ELF-1 (cell line): Measurements from ENCODE around the gene GPR156.
A peak's percentile ranks its signal among the peaks of the same experiment; 100 is the strongest.
"Not testable (repeated sequence)": the region's sequence is repeated elsewhere in the genome, so short reads cannot be mapped to it uniquely, and the experiment has no call there.

Experiments
- DNase-seq: peaks from one replicate; pipeline ENCODE4 v3.0.0-alpha.2; 2016; ENCODE audit warnings: low read depth, low spot score

The GPR156 gene

DNA sequence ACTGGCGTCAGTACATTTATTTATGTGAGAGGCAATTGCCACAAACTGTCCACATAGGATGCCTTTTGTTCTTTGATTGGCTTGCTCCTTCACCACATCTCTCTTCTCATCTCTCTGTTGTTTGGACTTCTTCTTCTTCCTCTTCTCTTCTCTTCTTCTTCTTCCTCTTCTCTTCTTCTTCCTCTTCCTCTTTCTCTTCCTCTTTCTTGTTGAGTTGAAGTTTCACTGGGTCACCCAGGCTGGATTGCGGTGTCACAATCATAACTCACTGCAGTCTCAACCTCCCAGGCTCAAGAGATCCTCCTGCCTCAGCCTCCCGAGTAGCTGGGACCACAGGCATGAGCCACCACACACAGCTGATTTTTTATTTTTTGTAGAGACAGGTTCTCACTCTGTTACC lies 123.1 kb downstream of the GPR156 start:
- DNase-seq = no peak

DNA sequence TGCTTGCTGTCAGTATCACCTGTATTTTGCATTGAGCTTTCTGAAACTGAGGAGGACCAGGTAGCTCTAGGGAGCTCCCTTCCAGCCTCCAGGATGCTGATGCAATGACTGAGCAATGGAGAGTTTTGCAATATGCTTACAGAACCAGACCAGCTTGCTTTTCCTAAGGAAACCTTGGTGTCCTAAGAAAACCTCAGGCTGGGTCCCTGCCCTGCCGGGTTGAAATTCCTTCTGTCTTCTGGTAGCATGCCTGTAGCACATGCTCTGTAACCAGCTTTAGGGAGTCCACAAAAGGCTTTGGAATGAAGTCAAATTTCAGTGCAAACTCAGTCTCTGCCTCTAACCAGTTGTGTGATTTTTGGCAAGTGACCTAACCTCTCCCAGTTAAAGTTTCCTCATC lies 125.0 kb downstream of the GPR156 start:
- DNase-seq = peak; percentile 81

DNA sequence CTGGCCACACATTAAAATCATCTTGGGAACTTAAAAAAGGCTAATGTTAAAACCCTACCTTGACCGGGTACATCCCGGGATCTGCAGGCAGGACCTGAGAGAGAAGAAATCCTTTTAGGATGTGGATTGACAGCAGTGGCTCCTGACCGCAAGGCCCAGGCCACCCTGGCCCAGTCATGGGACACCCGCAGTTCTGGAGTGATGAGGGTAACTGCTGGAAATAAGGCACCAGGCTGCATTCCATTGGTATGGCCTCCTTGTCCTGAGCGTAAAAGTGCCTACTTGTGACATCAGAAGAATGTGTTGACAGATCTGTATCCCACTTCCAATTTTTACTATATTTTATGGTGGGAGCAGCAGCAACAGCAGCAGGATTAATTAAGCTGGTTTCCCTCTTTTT lies 127.3 kb downstream of the GPR156 start:
- no peak for DNase-seq

DNA sequence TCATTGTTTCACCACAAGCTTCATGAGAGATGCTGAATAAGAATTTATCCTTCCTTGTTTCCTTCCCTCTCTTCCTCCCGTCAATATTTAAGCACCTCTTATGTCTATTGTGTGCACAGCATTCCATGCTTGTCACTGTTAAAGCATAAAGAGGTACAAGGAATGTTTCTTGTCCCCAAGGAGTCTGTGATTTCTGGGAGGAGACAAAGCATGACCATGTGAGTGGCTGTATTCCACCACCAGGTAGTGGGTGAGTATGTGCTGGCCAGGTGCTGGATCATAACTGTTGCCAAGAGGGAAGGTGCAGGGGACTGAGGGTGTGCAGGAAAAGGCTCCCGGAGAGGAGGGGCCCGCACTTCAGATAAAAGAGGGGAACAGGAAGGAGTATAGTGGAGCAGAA lies 127.9 kb downstream of the GPR156 start:
- DNase-seq = no peak

DNA sequence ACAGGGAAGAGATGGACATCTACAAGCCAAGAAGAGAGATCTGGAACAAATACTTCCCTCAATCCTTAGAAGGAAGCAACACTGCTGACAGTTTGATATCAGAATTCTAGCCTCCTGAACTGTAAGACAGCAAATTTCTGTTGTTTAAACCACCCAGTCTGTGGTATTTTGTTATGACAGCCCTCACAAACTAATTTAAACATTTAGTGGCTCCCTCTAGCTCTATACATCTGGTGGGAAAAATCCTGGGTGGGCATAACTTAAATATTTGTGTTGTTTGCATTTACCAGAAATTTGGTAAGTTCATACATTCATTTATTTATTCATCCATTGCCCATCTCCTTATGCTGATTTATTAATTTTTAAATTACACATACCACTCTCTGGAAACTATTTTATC lies 128.3 kb downstream of the GPR156 start:
- no peak for DNase-seq

DNA sequence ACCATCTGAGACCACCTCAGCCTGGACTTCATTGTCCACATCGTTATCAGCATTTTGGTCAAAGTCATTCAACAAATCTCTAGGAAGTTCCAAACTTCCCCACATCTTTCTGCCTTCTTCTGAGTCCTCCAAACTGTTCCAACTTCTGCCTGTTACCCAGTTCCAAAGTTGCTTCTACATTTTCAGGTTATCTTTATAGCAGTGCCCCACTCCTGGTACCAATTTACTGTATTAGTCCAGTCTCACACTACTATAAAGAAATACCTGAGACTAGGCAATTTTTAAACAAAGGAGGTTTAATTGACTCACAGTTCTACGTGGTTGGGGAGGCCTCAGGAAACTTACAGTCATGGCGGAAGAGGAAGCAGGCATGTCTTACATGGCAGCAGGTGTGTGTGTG lies 129.3 kb downstream of the GPR156 start:
- not testable (repeated sequence) for DNase-seq

DNA sequence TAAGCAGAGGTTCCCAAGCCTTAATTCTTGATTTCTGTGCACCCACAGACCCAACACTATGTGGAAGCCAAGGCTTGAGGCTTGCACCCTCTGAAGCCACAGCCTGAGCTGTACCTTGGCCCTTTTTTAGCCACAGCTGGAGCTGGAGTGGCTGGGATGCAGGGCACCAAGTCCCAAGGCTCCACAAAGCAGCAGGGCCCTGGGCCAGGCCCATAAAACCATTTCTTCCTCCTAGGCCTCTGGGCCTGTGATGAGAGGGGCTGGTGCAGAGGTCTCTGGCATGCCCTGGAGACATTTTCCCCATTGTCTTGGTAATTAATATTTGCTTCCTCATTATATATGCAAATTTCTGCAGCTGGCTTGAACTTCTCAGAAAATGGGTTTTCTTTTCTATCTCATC lies 129.9 kb downstream of the GPR156 start:
- no peak for DNase-seq

DNA sequence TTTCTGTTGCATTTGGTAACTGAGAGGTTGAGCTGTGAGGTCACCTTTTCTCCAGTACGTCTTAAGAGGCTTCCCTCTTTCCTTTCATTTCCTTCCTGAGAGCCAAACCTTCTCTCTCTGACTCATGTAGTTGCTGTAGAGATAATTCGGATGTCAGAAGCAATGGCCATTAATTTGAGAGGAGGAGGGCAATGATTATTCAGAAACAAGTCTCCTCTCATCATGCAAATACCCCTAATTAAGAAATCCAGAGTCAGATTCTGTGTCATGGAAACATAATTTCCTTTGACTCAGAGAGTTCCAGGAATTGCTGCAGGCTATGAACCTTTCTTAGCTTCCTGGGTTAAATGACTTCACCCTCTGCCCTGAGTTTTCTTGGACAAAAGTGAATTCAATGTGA lies 131.7 kb downstream of the GPR156 start:
- no peak for DNase-seq

DNA sequence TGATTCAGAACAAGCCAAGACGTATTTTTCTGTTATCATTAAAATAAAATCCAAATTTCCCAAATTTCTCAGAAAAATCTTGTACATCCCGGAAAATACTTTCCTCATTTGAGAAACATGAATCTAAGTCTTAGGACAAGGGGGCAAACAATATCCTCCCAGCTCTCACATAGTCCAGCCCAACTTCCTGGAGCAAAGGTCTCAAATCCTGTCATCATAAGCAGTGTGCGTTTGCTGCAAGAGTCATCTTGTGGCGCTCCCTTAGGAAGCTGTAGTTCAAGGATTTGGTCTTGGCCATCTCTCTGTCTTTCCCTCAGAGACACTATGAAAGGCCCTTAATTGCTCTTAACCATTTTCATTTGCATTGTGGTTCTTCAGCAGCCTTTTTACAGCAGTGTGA lies 133.2 kb downstream of the GPR156 start:
- no peak for DNase-seq

DNA sequence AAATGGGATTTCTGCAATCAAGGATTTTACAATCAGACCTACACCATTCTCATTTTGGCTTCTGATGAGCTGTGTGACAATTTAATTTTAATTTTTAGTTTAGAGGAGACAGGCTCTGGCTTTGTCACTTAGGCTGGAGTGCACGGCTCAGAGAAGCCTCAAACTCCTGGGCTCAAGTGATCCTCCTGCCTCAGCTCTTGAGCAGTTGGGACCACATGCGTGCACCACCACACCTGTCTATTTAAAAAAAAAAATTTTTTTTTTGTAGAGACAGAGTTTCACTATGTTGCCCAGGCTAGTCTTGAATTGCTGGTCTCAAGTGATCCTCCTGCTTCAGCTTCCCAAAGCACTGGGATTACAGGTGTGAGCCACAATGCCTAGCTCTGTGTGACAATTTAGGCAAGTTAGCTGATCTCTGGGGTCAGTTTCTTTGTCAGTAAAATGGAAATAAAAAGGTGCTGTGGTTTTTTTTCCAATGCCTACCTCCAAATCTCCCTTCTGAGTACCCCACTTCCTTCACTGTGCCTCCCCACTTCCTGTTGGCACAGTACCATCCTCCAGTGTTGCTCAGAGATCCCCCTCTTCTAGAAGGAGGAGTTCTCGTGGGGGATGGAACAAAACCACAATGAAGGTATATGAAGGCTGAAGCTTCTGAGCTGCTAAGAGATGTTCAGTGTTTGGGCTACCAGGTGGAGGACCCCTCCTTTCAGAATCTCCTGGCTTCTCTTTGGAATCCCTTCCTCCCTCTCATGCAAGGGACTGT lies 136.7 kb downstream of the GPR156 start:
- no peak for DNase-seq

DNA sequence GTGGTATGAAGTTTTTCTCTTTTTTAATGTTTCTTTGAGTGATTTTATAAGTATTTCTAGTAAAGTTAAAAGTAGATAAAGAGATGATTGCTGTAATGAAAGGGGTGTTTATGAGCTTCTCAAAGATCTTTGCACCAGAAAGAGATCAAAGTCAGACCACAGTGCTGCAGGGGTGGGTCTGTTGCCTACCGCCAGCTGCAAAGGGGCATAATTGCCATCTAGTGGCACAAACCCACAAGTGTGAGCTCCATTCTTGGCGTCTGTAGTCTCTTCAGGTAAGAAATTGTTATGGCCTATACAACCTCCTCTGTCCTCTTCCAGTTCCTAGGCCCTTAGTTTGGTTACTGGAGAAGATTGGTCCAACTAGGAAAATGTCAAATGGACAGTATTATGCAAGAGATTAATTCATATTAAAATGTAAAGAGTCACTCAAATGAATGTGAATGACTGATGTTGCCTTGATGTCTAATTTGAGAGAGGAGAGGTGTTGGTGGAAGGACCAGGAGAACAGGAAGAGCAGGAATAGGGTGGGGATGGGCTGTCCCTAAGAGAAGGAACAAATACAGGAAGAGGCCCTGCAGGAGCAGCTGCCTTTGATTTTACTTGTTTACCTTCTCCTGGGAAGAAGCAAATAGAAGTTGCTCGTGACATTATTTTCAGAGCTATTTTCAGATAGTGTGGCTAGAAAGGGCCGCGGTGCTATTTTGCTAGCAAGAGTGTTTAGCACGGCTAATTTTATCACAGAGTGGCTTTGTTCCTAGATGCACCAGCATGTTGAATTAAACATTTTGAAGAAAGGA lies 137.8 kb downstream of the GPR156 start:
- DNase-seq = peak; percentile 70

DNA sequence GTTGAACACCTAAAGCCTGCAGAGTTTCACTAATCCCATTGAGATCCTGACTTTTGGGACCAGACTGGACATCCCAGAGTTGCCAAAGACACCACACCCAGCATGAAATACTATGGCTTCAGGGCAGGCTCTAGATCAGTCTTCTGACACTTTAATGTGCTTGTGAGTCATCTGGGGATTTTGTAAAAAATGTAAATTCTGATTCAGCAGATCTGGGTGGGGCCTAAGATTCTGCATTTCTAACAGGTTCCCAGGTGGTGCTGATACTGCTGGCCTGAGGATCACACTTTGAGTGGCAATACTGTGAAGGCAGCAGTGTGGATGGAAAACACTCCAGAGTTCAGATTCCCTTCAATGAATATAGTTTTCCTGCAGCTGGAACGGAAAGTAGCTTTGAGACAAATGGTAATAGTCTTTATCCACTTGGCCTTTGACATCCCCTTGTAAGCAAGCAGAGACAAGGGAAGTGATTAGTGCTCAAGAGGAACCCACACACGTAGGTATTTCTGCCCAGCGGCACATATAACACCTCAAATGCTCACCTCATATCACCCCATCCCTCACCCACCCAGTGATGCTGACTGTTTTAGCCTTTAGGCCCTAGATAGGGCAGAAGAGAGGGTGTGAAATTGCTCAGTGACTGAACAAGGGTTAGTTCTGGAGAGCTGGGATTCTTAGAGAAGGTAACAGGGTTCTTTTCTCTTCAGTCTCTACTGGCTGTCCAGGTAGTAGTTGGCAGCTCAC lies 139.3 kb downstream of the GPR156 start:
- DNase-seq = peak; percentile 27

DNA sequence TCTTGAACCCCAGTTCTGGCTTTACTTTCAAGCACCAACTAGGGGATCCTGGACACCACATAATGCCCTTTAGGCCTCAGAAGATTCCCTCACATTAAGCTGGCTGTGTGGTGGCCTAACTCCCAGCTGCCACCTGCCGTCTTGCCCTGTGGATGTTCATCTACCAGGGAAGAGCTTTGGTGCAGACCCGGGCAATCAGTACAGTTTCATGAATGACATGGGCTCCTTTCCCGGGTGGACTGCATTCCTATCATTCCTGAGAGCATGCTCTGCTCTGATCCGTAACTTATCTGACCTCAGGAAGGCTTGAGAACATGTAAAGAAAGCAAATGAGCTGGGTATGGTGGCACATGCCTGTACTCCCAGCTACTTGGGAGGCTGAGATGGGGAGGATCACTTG lies 140.8 kb downstream of the GPR156 start:
- peak; percentile 69 for DNase-seq

DNA sequence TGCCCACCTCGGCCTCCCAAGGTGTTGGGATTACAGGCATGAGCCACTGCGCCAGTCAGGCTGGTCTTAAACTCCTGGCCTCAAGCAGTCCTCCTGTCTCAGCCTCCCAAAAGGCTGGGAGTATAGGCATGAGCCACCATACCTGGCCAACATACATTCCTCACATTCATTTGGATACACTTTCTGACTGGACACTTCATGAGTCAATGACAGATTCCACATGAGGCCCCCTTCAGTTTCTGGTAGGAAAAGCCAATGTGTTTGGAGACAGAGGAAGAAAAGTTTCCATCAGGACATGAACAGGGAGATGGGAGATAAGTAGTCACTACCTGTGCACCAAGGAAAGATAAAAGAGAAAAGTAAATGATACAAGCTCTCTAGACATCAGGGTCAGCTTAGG lies 141.3 kb downstream of the GPR156 start:
- no peak for DNase-seq

DNA sequence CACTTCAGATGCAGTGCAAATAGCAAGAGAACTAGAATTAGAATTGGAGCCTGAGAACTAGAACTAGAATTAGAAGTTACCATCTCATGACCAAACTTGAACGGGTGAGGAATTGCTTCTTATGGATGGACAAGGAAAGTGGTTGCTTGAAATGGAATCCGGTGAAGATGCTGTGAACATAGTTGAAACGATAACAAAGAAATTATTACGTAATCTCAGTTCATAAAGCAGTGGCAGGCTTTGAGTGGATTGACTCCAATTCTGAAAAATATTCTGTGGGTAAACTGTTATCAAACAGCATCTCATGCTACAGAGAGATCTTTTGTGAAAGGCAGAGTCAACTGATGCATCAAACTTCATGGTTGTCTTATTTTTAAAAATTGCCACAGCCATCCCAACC lies 142.8 kb downstream of the GPR156 start:
- DNase-seq = no peak

DNA sequence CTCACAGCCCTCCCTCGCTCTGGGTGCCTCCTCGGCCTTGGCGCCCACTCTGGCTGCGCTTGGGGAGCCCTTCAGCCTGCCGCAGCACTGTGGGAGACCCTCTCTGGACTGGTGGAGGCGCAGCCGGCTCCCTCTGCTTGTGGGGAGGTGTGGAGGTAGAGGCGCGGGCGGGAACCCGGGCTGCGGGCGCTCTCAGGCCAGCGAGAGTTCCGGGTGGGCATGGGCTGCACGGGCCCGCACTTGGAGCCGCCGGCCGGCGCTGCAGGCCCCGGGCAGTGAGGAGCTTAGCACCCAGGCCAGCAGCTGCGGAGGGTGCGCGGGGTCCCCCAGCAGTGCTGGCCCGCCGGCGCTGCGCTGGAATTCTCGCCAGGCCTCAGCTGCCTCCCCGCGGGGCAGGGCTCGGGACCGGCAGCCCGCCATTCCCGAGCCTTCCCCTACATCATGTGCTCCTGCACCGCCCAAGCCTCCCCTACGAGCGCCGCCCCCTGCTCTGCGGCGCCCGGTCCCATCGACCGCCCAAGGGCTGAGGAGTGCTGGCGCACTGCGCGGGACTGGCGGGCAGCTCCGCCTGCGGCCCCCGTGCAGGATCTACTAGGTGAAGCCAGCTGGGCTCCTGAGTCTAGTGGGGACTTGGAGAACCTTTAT lies 144.8 kb downstream of the GPR156 start:
- DNase-seq = no peak

DNA sequence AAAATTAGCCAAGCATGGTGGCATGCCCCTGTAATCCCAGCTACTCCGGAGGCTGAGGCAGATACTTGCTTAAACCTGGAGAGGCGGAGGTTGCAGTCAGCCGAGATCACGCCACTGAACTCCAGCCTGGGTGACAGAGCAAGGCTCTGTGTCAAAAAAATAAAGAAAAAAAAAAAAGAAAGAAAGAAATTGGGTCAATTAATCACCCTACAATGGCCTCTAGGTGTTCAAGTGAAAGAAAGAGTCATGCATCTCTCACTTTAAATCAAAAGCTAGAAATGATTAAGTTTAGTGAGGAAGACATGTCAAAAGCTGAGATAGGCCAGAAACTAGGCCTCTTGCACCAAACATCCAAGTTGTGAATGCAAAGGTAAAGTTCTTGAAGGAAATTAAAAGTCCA lies 145.9 kb downstream of the GPR156 start:
- DNase-seq = no peak

DNA sequence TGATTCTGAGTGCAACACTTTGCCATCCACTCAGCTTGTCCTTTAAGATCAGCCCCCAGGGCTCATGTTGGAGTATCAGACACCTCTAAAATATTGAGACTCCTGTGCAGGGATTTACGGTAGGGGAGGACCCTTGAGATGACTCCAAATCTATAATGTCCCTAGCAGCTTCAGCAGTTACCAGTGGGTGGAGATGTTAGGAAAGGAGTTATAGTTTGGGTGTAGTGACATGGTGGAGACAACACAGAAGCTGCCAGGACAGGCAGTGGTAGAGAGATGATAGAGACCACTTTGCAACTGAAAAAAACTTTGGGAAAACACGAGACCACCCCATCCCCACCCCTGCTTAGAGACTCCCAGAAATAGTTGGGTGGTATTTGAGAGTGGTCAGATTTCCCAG lies 147.5 kb downstream of the GPR156 start:
- no peak for DNase-seq

DNA sequence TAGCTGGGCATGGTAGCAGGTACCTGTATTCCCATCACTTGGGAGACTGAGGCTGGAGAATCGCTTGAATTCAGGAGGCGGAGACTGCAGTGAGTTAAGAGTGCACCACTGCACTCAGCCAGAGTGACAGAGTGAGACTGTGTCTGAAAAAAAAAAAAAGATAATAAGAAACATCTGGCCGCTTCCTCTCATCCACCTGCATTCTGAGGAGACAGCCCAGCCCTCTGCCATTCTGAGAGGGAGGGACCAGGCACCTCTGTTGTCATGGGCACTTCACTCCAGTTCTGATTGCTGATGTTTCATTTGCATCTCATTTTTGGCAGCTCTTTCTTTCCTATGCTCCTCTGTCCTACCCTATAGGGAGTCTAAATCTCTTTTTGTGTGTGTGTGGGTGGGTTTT lies 154.4 kb downstream of the GPR156 start:
- DNase-seq = no peak

DNA sequence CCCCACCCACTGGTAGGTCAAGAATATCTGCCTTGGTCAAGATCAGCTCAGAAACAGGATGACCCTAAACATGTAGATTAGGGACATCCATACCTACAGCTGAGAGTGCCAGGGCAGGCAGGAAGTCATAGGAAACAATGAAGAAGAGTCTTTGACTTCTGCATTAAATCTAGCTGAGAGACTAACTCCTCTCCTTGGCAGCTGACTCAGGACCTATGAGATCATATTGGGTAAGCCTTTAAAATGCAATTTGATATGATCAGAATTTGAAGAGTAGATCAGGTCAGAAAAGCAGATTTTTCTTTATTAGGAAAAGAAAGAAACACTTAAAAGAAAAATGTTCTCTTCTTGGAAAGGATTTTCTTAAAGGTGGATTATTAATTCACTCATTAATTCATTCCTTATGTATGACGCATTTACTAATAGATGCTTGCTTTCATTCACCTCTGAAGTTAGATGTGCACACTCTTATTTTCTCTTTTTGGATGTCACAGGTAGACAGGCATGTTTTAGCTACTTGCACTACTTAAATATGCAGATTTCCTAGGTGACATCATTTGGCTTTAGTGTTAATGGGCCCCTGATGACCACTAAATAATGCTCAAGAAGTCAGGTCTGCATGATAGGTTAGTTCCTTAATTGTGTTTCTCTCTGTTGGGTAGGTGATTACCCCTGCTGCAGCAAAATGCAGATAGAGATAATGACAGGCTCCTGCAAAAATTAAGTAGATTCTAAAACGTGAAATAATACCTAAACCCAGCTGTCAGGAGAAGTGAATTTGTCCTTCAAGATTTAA lies 155.1 kb downstream of the GPR156 start:
- no peak for DNase-seq

DNA sequence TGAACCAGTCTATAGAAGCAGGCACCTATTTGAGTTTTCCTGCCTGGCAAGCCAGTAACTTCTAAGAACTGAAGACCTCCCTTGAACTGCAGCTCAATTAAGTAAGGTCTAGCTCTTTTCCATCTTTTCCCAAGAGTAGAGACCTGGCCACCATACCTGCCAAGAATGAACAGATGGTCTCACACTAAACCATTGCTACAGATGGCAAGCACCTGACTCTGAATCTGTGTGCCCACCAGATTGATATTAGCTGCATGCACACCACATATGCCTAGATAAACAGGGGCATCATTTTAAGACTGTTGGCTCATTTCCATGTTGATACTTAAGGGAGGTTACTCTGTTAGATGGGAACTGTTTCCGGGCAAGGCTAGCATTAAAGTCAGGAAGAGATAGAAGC lies 156.0 kb downstream of the GPR156 start:
- DNase-seq = no peak
